ENCODE measurements around the gene RIPK3.

RIPK3 gene

GRCh38 chr14:24387009-24387345, 47.2 kb upstream of the RIPK3 start:
- TF ChIP-seq EZH2phosphoT487 (IDR thresholded peaks at IDR 0.05; ENCODE audit: low read length) (no peak), EZH2 (optimal IDR thresholded peaks at IDR 0.05; ENCODE audit: low read depth, low read length) (no peak), CTCF (IDR thresholded peaks at IDR 0.05; ENCODE audit: low read length) (no peak)
- Histone ChIP-seq H3K9me2 (replicated peaks; ENCODE audit: insufficient read depth, low read length) (no peaks in the 10 kb centered on the region), H3K36me3 (replicated peaks; ENCODE audit: insufficient read depth, low read length) (no peaks in the 10 kb centered on the region), H3K27ac (ENCODE audit: low read length) (no peak overlapping the region), H3K4me1 (ENCODE audit: low read length) (no peaks in the 10 kb centered on the region), H2AFZ (ENCODE audit: low read length) (no peak overlapping the region), H3K79me2 (ENCODE audit: low read length) (no peaks in the 10 kb centered on the region), H3F3A (ENCODE audit: insufficient read depth, low read length) (no peaks in the 10 kb centered on the region), H3K9ac (ENCODE audit: low read length) (no peak overlapping the region), H4K20me1 (ENCODE audit: insufficient read depth, low read length) (no peaks in the 10 kb centered on the region), H3K4me2 (ENCODE audit: low read depth, low read length) (no peak overlapping the region), H3K9me3 (replicated peaks; ENCODE audit: insufficient read depth, low read length) (no peaks in the 10 kb centered on the region), H3K4me3 (ENCODE audit: low read length) (no peak overlapping the region), H3K27me3 (replicated peaks; ENCODE audit: insufficient read depth, low read length) (no peaks in the 10 kb centered on the region)
- DNase-seq: no peak

DNA sequence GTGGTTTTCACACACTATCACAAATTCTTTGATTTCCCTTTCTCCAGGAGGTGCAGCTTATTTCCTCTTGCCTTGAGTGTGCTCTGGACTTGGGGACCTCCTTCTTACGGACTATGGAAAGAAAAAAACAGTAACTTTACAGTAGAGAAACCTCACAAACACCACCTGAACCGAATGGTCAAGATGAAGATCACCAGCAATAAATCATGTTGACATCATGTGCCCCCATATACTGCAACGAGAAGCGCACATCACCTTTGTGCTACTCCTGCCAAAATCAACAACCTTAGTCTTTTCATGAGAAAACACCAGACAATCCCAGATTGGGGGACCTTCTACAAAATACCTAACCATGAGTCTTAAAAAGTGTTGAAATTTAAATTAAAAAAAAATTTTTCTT, 45.7 kb upstream of the RIPK3 start:
- no peaks in the 10 kb centered on the region for H3K9me3 ChIP-seq (replicated peaks; ENCODE audit: insufficient read depth, low read length)
- H3K79me2 ChIP-seq (ENCODE audit: low read length): no peaks in the 10 kb centered on the region
- no peak overlapping the region for H2AFZ ChIP-seq (ENCODE audit: low read length)
- H3F3A ChIP-seq (ENCODE audit: insufficient read depth, low read length): no peaks in the 10 kb centered on the region
- no peak overlapping the region for H3K4me3 ChIP-seq (ENCODE audit: low read length)
- H3K36me3 ChIP-seq (replicated peaks; ENCODE audit: insufficient read depth, low read length): no peaks in the 10 kb centered on the region
- H3K9me2 ChIP-seq (replicated peaks; ENCODE audit: insufficient read depth, low read length): no peaks in the 10 kb centered on the region
- H3K27me3 ChIP-seq (replicated peaks; ENCODE audit: insufficient read depth, low read length): no peaks in the 10 kb centered on the region
- DNase-seq: no peak
- H3K9ac ChIP-seq (ENCODE audit: low read length): no peak overlapping the region
- no peaks in the 10 kb centered on the region for H4K20me1 ChIP-seq (ENCODE audit: insufficient read depth, low read length)
- no peak overlapping the region for H3K27ac ChIP-seq (ENCODE audit: low read length)
- TF ChIP-seq EZH2phosphoT487 (IDR thresholded peaks at IDR 0.05; ENCODE audit: low read length): no peak
- TF ChIP-seq EZH2 (optimal IDR thresholded peaks at IDR 0.05; ENCODE audit: low read depth, low read length): no peak
- no peak for TF ChIP-seq CTCF (IDR thresholded peaks at IDR 0.05; ENCODE audit: low read length)
- no peaks in the 10 kb centered on the region for H3K4me1 ChIP-seq (ENCODE audit: low read length)
- no peak overlapping the region for H3K4me2 ChIP-seq (ENCODE audit: low read depth, low read length)

- no peak overlapping the region for H3K4me3 ChIP-seq (ENCODE audit: low read length)
- H4K20me1 ChIP-seq (ENCODE audit: insufficient read depth, low read length): no peaks in the 10 kb centered on the region
- H3F3A ChIP-seq (ENCODE audit: insufficient read depth, low read length): no peaks in the 10 kb centered on the region
- H3K4me1 ChIP-seq (ENCODE audit: low read length): no peaks in the 10 kb centered on the region
- DNase-seq: no peak
- no peaks in the 10 kb centered on the region for H3K36me3 ChIP-seq (replicated peaks; ENCODE audit: insufficient read depth, low read length)
- TF ChIP-seq EZH2phosphoT487 (IDR thresholded peaks at IDR 0.05; ENCODE audit: low read length): no peak
- TF ChIP-seq EZH2 (optimal IDR thresholded peaks at IDR 0.05; ENCODE audit: low read depth, low read length): no peak
- no peak for TF ChIP-seq CTCF (IDR thresholded peaks at IDR 0.05; ENCODE audit: low read length)
- no peak overlapping the region for H3K9ac ChIP-seq (ENCODE audit: low read length)
- H3K27ac ChIP-seq (ENCODE audit: low read length): no peak overlapping the region
- H3K79me2 ChIP-seq (ENCODE audit: low read length): no peaks in the 10 kb centered on the region
- no peak overlapping the region for H2AFZ ChIP-seq (ENCODE audit: low read length)
- H3K27me3 ChIP-seq (replicated peaks; ENCODE audit: insufficient read depth, low read length): no peaks in the 10 kb centered on the region
- H3K4me2 ChIP-seq (ENCODE audit: low read depth, low read length): no peak overlapping the region
- no peaks in the 10 kb centered on the region for H3K9me3 ChIP-seq (replicated peaks; ENCODE audit: insufficient read depth, low read length)
- no peaks in the 10 kb centered on the region for H3K9me2 ChIP-seq (replicated peaks; ENCODE audit: insufficient read depth, low read length)
Observed at GRCh38 chr14:24384169-24384568, 44.4 kb upstream of the RIPK3 start.

DNA sequence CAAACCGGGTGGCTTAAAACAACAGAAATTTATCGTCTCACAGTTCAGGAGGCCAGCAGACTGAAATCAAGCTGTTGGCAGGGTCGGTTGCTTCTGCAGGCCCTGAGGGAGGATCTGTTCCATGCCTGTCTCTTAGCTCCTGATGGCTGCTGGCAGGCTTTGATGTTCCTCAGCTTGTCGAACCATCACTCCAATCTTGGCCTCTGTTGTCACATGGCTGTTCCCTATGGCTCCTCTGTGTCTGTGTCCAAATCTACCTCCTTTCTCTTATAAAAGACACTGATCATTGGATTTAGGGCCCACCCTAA, 42.2 kb upstream of the RIPK3 start:
- Histone ChIP-seq H3K79me2 (ENCODE audit: low read length) (no peaks in the 10 kb centered on the region), H3K27ac (ENCODE audit: low read length) (no peak overlapping the region), H3K4me1 (ENCODE audit: low read length) (no peaks in the 10 kb centered on the region), H3K4me3 (ENCODE audit: low read length) (no peak overlapping the region), H3F3A (ENCODE audit: insufficient read depth, low read length) (no peaks in the 10 kb centered on the region), H3K36me3 (replicated peaks; ENCODE audit: insufficient read depth, low read length) (no peaks in the 10 kb centered on the region), H3K9me3 (replicated peaks; ENCODE audit: insufficient read depth, low read length) (no peaks in the 10 kb centered on the region), H3K27me3 (replicated peaks; ENCODE audit: insufficient read depth, low read length) (no peaks in the 10 kb centered on the region), H3K9me2 (replicated peaks; ENCODE audit: insufficient read depth, low read length) (no peaks in the 10 kb centered on the region), H2AFZ (ENCODE audit: low read length) (no peak overlapping the region), H3K9ac (ENCODE audit: low read length) (no peak overlapping the region), H3K4me2 (ENCODE audit: low read depth, low read length) (no peak overlapping the region), H4K20me1 (ENCODE audit: insufficient read depth, low read length) (no peaks in the 10 kb centered on the region)
- TF ChIP-seq EZH2 (optimal IDR thresholded peaks at IDR 0.05; ENCODE audit: low read depth, low read length) (no peak), CTCF (IDR thresholded peaks at IDR 0.05; ENCODE audit: low read length) (no peak), EZH2phosphoT487 (IDR thresholded peaks at IDR 0.05; ENCODE audit: low read length) (no peak)
- no peak for DNase-seq
